DND-41 (cell line): ENCODE data around the gene ENHO.

Experiments used
- ATAC-seq: fragments of 200-7000 bp; cut with Tn5 transposase; 3 replicates; pipeline ENCODE4 v1.9.1; 2021; ENCODE audit warnings: low read depth; ENCODE audit not compliant: insufficient read depth
- DNase-seq: peaks from one replicate; pipeline ENCODE4 v3.0.0-alpha.2; 2020
- H2AFZ ChIP-seq: 2 replicates; pipeline ENCODE4 v1.6.0; 2012; ENCODE audit warnings: low read depth, low read length
- H3K27ac ChIP-seq: 2 replicates; pipeline ENCODE4 v1.5.1; 2012; ENCODE audit warnings: low read length, inconsistent platforms
- H3K27me3 ChIP-seq: fragments of 200-600 bp; sonication (generic); 2 replicates; pipeline ENCODE4 v1.6.0; 2012; ENCODE audit warnings: low read length, mild to moderate bottlenecking, inconsistent platforms; ENCODE audit not compliant: insufficient read depth, poor library complexity
- H3K36me3 ChIP-seq: 2 replicates; pipeline ENCODE4 v1.5.1; 2012; ENCODE audit warnings: low read length, inconsistent platforms; ENCODE audit not compliant: insufficient read depth
- H3K4me1 ChIP-seq: 2 replicates; pipeline ENCODE4 v1.5.1; 2012; ENCODE audit warnings: mild to moderate bottlenecking, low read length; ENCODE audit not compliant: insufficient read depth
- H3K4me2 ChIP-seq: 2 replicates; pipeline ENCODE4 v1.6.0; 2012; ENCODE audit warnings: mild to moderate bottlenecking, moderate library complexity, low read length, inconsistent platforms; ENCODE audit not compliant: insufficient read depth
- H3K4me3 ChIP-seq, 2 experiments: fragments of 200-600 bp in 1 of 2; shearing (Covaris generic) in 1 of 2; 2 replicates each; pipeline ENCODE4 v1.5.1; 2012 to 2016; ENCODE audit warnings: inconsistent platforms in 2 of 2, low read length in 2 of 2, mild to moderate bottlenecking in 2 of 2, low read depth in 1 of 2, moderate library complexity in 1 of 2
- H3K79me2 ChIP-seq: 2 replicates; pipeline ENCODE4 v1.6.0; 2012; ENCODE audit warnings: low read length, inconsistent platforms; ENCODE audit not compliant: insufficient read depth
- H3K9ac ChIP-seq: 2 replicates; pipeline ENCODE4 v1.6.0; 2012; ENCODE audit warnings: low read depth, mild to moderate bottlenecking, inconsistent platforms, low read length, moderate library complexity
- H3K9me3 ChIP-seq: 2 replicates; pipeline ENCODE4 v1.5.1; 2012; ENCODE audit warnings: low read length, moderate library complexity, mild to moderate bottlenecking, inconsistent platforms; ENCODE audit not compliant: insufficient read depth, severe bottlenecking
- H4K20me1 ChIP-seq: 2 replicates; pipeline ENCODE4 v1.6.0; 2012; ENCODE audit warnings: low read length; ENCODE audit not compliant: insufficient read depth
- EZH2 ChIP-seq: IDR thresholded peaks from 3 replicates; pipeline ENCODE4 v1.6.1; 2012; ENCODE audit warnings: borderline replicate concordance, low read depth, mild to moderate bottlenecking, moderate library complexity, low read length, inconsistent platforms; ENCODE audit not compliant: severe bottlenecking
- TF ChIP-seq, protein P1 (sequence below): IDR thresholded peaks from 2 replicates; pipeline ENCODE4 v1.5.1; 2012; ENCODE audit warnings: borderline replicate concordance, low read length, moderate library complexity, mild to moderate bottlenecking; ENCODE audit not compliant: poor library complexity, severe bottlenecking; ENCODE audit errors: extremely low read depth

The ENHO gene

DNA sequence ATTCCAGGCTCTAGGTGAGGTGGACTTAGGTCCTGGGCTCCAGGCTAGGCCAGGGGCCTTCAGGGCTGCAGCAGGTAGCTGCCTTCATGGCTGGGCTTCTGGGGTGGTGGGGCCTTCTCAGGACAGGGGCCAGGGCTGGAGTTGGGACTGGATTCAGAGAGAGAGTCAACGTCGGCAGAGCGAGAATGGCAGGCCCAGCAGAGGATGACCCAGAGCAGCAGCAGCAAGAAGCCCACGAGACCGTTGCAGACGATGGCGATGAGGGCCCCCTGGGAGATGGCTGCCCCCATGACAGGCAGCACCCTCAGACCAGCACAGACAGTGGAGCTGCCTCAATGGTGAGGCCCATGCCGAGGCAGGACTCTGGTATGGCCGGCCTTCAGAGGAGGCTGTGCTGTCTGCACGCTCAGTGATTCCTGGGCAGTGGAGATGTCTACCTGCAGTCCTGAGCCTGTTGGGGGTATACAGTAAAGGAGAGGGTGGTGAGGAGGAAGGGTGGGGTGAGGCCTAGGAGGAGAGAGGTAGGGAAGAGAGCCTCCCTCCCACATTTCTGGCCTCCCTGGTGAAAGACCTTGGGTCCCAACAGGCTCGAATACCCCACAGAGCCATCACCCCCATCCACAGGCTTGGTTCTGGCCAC, 1.3 kb downstream of the ENHO start:
- Histone ChIP-seq H3K9me3 (no peaks in the 10 kb centered on the region), H3K9ac (no peak overlapping the region), H2AFZ (no peak overlapping the region), H3K36me3 (no peaks in the 10 kb centered on the region), H3K4me1 (peaks cover 16% of the 10 kb centered on the region), H3K4me3 (no peak overlapping the region), H4K20me1 (peaks cover 12% of the 10 kb centered on the region; the same call in 1 of the 2 replicates), H3K4me2 (no peak overlapping the region), H3K27ac (no peak overlapping the region), H3K79me2 (no peaks in the 10 kb centered on the region), H3K27me3 (peaks cover 21% of the 10 kb centered on the region)
- TF ChIP-seq, protein P1, sequence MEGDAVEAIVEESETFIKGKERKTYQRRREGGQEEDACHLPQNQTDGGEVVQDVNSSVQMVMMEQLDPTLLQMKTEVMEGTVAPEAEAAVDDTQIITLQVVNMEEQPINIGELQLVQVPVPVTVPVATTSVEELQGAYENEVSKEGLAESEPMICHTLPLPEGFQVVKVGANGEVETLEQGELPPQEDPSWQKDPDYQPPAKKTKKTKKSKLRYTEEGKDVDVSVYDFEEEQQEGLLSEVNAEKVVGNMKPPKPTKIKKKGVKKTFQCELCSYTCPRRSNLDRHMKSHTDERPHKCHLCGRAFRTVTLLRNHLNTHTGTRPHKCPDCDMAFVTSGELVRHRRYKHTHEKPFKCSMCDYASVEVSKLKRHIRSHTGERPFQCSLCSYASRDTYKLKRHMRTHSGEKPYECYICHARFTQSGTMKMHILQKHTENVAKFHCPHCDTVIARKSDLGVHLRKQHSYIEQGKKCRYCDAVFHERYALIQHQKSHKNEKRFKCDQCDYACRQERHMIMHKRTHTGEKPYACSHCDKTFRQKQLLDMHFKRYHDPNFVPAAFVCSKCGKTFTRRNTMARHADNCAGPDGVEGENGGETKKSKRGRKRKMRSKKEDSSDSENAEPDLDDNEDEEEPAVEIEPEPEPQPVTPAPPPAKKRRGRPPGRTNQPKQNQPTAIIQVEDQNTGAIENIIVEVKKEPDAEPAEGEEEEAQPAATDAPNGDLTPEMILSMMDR: no peak
- no peak for TF ChIP-seq EZH2
- DNase-seq (no peak), ATAC-seq (no peak)

DNA sequence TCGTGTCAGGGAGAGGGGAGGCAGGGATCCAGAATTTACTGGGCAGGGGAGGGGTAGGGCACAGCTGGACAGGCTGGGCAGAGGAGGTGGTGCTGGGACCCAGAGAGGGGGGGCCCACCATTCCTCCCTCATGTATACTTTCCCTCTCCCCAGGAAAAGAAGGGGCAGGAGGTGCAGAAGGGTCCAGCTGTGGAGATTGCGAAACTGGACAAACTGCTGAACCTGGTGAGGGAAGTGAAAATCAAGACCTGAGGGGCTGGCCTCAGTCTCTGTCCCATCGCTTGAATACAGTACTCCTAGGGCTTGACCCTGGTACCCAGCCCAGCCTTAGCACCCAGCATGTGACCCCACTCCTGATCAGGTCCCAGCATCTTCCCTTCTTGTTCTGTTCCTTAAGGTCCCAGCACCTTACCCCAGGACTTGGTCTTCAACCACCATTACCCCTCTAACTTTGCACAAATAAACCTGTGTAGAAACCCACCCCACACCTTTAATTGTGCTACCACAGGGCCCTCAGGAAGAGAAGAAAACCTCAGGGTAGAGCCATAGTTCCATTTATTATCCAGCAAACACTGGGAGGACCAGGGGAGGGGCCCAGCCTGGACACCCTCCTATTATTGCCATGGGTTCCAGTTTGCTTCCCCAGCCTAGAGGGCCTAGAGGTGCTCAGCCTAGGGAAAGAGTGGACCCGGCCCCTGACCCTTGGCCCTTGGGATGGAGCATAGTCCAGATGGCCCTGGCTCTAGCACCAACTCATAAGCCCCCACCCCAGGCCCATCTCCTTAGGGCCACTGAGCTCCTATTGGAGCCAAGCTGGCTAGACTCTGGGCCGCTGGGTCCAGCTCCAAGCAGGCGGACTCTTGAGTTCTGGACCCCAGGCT, 2.0 kb downstream of the ENHO start:
- H3K36me3 ChIP-seq: no peaks in the 10 kb centered on the region
- H3K4me3 ChIP-seq: no peak overlapping the region
- no peak for TF ChIP-seq EZH2
- TF ChIP-seq, protein P1: no peak
- no peak overlapping the region for H3K4me2 ChIP-seq
- no peaks in the 10 kb centered on the region for H3K79me2 ChIP-seq
- H3K27me3 ChIP-seq: peaks cover 26% of the 10 kb centered on the region
- DNase-seq (no peak), ATAC-seq (no peak)
- H4K20me1 ChIP-seq: peaks cover 12% of the 10 kb centered on the region; the same call in 1 of the 2 replicates
- no peak overlapping the region for H3K27ac ChIP-seq
- H3K4me1 ChIP-seq: peaks cover 16% of the 10 kb centered on the region
- H3K9ac ChIP-seq: no peak overlapping the region
- H2AFZ ChIP-seq: no peak overlapping the region
- H3K9me3 ChIP-seq: no peaks in the 10 kb centered on the region

DNA sequence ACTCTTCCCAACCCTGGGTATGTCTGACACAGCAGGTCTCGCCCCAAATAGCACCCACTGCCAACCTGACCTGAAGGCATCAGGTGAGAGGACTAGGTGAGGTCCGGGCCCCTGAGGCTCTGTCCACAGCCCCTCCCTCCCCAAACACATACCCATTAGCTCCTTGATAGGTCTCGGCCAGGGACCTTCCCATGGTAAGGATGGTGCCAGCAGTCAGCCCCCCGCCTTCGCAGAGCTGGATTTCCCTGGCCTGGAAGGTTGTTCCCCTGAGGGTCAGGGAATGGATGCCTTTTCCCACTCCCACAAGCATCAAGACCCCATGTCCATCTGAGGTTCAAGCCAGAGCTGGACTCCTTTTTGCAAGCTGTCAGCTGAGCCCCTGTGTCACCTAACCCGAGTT, 2.7 kb downstream of the ENHO start:
- Histone ChIP-seq H3K79me2 (no peaks in the 10 kb centered on the region), H3K4me1 (peaks cover 16% of the 10 kb centered on the region), H3K4me3 (no peak overlapping the region), H4K20me1 (peaks cover 12% of the 10 kb centered on the region; the same call in 1 of the 2 replicates), H3K4me2 (no peak overlapping the region), H3K36me3 (no peaks in the 10 kb centered on the region), H3K27me3 (peaks cover 26% of the 10 kb centered on the region), H3K9ac (no peak overlapping the region), H2AFZ (no peak overlapping the region), H3K27ac (no peak overlapping the region), H3K9me3 (no peaks in the 10 kb centered on the region)
- no peak for TF ChIP-seq EZH2
- TF ChIP-seq, protein P1: no peak
- DNase-seq: no peak
- ATAC-seq: no peak
